GM23248 (cell line): ENCODE data around the gene ADAMTS14.

Source experiments
- EZH2 ChIP-seq: fragments of 200-600 bp; sonication (generic); IDR thresholded peaks from 2 replicates; pipeline ENCODE4 v1.6.1; 2018; ENCODE audit warnings: antibody characterized with exemption, mild to moderate bottlenecking; ENCODE audit not compliant: insufficient read depth, poor library complexity, severe bottlenecking
- EZH2phosphoT487 ChIP-seq: fragments of 200-600 bp; sonication (generic); IDR thresholded peaks from 2 replicates; pipeline ENCODE4 v1.6.1; 2018; ENCODE audit warnings: antibody characterized with exemption, moderate library complexity, mild to moderate bottlenecking, low read depth; ENCODE audit not compliant: insufficient read depth

GRCh38 chr10:70753841-70754621 is 81.7 kb downstream of the ADAMTS14 start:
- no peak for TF ChIP-seq EZH2
- TF ChIP-seq EZH2phosphoT487 = no peak
